Activated naive CD4-positive, alpha-beta T cell treated with anti-CD3 and anti-CD28 coated beads, Interleukin-2, amount 50 U/mL, for 16 hours (primary cell): ENCODE measurements around the gene FTO.

Experiments used
- DNase-seq: peaks from one replicate; pipeline ENCODE4 v3.0.0-alpha.2; 2020

FTO gene

DNA sequence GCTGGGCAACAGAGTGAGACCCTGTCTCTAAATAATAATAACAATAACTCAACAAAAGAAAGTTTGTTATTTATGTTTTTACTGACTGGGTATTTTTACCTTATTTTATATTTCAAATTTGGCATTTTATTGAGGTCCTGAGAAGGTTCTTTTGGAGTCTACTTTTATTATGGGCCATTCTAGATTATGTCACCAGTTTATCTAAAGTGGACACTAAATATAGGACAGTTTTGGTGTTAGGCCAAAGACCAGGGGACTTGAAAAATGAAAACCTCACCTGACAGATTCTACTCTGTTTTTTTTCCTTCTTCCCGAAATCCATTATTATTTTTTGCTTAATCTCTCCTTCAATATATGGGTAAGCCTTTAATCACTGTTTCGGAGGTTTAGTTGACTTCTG lies 8.1 kb downstream of the FTO start:
- DNase-seq, result no peak

DNA sequence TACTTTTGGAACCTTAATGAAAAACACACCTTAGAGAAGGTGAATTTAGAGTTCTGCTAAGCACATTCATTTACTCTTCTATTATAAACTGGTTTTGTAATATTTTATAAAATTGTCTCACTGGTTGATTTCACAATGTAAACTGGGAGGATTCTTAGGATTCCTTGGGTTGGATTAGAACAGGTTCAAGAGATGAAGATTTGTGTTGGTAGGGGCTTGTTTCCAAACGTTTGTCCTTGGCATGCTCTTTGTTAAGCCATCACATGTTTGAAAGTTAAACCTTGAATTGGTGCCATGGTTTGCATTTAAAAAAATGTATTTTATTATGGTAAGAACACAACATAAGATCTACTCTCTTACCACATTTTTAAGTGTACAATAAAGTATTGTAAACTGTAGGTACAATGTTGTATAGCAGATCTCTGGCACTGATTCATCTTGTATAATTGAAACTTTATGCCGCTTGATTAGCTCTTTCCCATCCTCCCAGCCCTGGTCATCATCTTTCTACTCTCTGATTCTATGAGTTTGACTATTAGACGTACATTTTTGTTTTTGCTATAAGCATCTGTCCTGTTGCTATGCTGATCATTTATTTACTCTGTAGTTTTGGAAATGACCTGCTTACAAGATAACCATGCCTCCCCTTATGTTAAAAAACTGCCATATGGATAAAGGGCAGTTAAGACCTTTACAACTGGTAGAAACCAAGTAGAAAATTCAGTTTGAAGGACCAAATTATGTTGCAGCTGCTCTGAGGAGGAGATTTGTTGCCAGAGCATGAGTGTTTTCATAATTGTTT lies 9.6 kb downstream of the FTO start:
- DNase-seq, result no peak

- no peak for DNase-seq
Measured at GRCh38 chr16:53714205-53715022, 10.5 kb downstream of the FTO start.

- no peak for DNase-seq
Measured at GRCh38 chr16:53715023-53715384, 11.0 kb downstream of the FTO start.

DNA sequence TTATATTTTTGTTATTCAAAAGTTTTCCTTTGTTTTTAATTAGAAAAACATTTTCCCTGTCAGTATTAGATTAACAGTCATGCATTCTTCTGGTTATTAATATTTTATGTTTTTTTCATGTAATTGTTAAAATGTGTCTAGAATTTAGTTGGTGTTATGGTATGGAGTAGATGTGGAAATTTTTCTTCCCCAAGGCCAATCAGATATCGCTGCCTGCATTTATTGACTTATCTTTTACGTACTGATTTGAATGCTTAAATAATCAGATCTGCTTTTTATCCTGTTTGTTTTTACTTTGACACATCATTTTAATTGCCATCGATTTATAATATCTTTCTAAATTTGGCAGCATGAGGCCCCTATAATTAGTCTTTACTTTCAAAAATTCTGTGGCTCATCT lies 13.6 kb downstream of the FTO start:
- no peak for DNase-seq

GRCh38 chr16:53721017-53721416 lies 17.1 kb downstream of the FTO start:
- no peak for DNase-seq

- no peak for DNase-seq
Measured at GRCh38 chr16:53726625-53727024, 22.7 kb downstream of the FTO start.

- no peak for DNase-seq
Measured at GRCh38 chr16:53730693-53731092, 26.7 kb downstream of the FTO start.

- DNase-seq, result no peak
Measured at GRCh38 chr16:53732296-53732929, 28.5 kb downstream of the FTO start.

- no peak for DNase-seq
Measured at GRCh38 chr16:53734908-53735307, 31.0 kb downstream of the FTO start.

GRCh38 chr16:53736297-53736696 lies 32.3 kb downstream of the FTO start:
- no peak for DNase-seq

DNA sequence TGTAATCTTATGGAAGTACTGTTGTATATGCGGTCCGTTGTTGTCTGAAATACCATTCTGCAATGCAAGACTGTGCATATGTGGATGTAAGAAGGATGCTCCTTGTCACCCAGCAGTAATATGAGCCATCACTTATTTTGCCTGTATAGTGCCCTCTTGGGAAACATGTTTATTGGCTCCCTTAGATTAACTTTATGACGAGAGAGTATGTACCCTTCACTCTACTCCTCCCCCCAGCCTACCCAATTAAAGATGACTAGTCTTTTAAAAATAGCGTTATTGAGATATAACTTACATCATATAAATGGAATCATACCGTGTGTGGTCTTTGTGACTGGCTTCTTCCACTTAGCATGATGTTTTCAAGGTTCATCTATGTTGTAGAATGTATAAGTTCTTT lies 33.6 kb downstream of the FTO start:
- no peak for DNase-seq

GRCh38 chr16:53740476-53740875 lies 36.5 kb downstream of the FTO start:
- DNase-seq, result no peak

DNA sequence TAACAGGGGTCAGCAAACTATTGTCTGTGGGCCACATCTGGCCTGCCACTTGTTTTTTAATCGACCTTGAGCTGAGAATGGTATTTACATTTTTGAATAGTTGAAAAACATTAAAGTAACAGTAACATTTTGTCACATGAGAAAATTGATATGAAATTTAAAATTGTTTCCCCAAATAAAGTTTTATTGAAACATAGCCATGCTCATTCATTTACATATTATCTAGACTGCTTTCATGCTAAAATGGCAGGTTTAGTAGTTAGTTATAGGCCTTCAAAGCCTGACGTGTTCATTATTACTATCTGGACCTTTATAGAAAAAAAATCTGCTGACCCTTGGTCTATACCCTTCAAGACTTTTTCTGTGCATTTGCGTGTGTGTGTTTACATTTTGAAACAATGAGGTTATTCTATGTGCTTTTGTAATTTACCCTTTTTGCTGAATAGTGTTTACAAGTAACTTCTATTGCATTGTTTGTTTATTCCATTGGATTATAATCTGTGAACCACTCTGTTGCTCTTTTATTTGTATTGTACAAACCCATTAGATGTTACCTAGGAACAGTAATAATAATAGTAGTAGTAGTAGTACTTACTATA lies 37.1 kb downstream of the FTO start:
- DNase-seq, result no peak

DNA sequence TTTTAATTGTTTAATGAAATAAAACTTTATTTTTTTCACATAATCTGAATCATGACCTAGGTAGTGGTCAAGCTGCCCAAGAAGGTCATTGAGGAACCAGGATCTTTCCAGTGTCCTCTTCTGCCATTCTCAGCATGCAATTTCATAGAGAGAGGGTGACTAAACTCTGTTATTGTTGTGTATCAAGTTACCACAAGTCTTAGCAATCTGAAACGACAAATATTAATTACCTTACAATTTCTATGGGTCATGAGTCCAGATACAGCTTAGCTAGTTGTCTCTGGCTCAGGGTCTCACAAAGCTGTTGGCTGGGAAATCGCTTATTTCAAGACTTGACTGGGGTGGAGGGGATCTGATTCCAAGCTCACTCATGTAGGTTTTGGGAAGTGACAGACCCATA lies 37.6 kb downstream of the FTO start:
- no peak for DNase-seq

GRCh38 chr16:53743149-53743566 lies 39.2 kb downstream of the FTO start:
- DNase-seq, result no peak

- DNase-seq, result no peak
Measured at GRCh38 chr16:53744449-53744848, 40.5 kb downstream of the FTO start.

- DNase-seq, result no peak
Measured at GRCh38 chr16:53745086-53745485, 41.1 kb downstream of the FTO start.

GRCh38 chr16:53745753-53746266 lies 41.9 kb downstream of the FTO start:
- no peak for DNase-seq

- DNase-seq, result no peak
Measured at GRCh38 chr16:53752560-53752959, 48.6 kb downstream of the FTO start.

DNA sequence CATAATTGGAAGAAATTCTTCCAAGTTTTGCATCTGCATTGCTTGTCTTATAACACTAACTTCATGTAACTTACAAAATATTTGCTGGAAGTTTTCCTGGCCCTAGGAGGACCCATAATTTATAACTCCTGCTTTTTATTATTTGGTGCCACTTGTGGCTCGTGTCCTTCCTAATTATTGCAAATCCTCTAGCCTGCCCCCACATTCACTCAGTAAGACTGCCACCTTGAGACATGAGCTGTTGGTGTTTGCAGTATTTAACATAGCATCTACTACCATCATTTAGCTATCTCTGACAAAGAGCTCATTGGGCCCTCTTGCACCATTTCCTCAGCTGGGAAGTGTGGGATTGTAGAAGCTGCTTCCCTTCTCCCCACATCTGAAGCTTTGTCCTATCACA lies 49.5 kb downstream of the FTO start:
- DNase-seq, result no peak

DNA sequence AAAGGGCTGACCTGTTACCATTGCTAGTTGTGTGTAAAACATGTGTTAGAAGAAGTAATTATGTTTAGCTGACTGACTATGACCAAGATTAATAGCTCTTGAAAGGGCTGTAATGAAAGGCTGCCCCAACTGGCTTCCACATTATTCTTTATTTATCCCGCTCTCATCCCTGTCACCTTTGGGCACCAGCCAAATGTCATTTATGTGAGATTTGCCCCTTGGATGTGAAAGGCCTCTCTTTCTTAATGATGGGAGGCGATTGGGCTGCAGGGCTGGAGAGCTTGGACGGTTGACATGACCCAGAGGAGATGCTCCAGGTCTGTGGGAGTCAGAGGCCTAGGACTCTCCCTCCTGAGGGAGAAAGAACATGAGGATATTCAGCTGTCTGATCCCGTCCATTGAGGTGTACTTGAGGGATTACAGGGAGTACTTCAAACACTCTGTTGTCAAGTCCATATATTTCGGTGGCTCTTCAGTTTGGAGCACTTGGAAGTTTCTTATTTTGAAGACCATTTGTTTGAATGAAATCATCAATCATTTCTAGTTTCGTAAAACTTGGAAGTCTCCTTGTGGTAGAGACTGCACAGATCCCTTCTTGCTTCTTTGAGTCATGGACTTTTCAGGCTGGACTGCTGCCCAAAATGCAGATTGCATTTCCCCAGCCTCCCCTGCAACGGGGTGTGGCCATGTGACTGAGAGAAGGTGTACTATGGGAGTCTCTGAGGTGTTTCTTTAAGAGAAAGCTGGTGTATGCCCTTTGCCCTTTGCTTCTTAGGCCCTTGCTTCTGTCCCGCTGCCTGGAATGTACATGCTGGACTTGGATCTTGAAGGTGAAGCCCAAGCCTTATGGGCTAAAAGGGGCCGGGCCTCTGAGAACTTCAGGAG lies 51.3 kb downstream of the FTO start:
- DNase-seq, result no peak
